K562 (cell line): ENCODE results near the gene CD36. TPM values are rescaled to one million over a fixed set of nuclear protein-coding genes. Genes with fewer than 3 reads are reported as not detected.

Experiments used
- ATAC-seq: fragments of 200-7000 bp; cut with Tn5 transposase; 3 replicates; pipeline ENCODE4 v1.9.1; 2020; ENCODE audit warnings: moderate library complexity
- BruUV-seq: library from RNA; stranded (reverse); fragments of 400-500 nt; replicated peaks from 2 replicates; lab custom pipeline; 2021; lab: Mats Ljungman, UMichigan
- CTCF ChIA-PET: fragments of 300-600 bp; formaldehyde crosslinking; extraction: SDS; loops from one replicate; lab custom pipeline; 2021; ENCODE audit warnings: low intra/inter-chr PET ratio; lab: Yijun Ruan, JAX
- POLR2A ChIA-PET: fragments of 300-600, 350-650 bp; sonication (Branson Sonifier 250); formaldehyde crosslinking; extraction: SDS; loops from one replicate; lab custom pipeline; 2021; ENCODE audit warnings: antibody characterized with exemption, inconsistent platforms; lab: Yijun Ruan, JAX
- DNase-seq, 4 experiments: peaks; one replicate each; pipeline versions ENCODE4 v3.0.0 to v3.0.0-alpha.2; 2011 to 2018; ENCODE audit warnings: low spot score in 3 of 4, mixed read lengths in 3 of 4; ENCODE audit errors: extremely low read depth in 1 of 4
- FAIRE-seq: peaks from 2 replicates; lab custom pipeline; 2011; peaks lifted over from hg19 to GRCh38; lab: Jason Lieb, UNC
- H2AFZ ChIP-seq: 2 replicates; pipeline ENCODE4 v1.6.0; 2011; ENCODE audit warnings: low read depth, low read length, control low read depth, inconsistent platforms
- H3K27ac ChIP-seq: fragments of 200-600 bp; 3 replicates; pipeline ENCODE4 v1.8.0; 2011; ENCODE audit warnings: low read depth, mild to moderate bottlenecking, control low read depth, inconsistent platforms, low read length, moderate library complexity, mixed read lengths; ENCODE audit errors: extremely low read depth
- H3K27me3 ChIP-seq, 2 experiments: fragments of 300-600 bp in 1 of 2; 2 replicates in 1 of 2; 3 replicates in 1 of 2; pipeline versions ENCODE4 v1.6.0 to v1.8.0; 2011; ENCODE audit warnings: inconsistent platforms in 2 of 2, low read length in 2 of 2, mild to moderate bottlenecking in 1 of 2, mixed read lengths in 1 of 2, moderate library complexity in 1 of 2; ENCODE audit not compliant: control insufficient read depth in 2 of 2, insufficient read depth in 2 of 2
- H3K36me3 ChIP-seq: fragments of 300-600 bp; 3 replicates; pipeline ENCODE4 v1.8.0; 2011; ENCODE audit warnings: mild to moderate bottlenecking, low read length, inconsistent platforms; ENCODE audit not compliant: control insufficient read depth, insufficient read depth
- H3K4me1 ChIP-seq, 2 experiments: fragments of 200-600 bp in 1 of 2; replicated peaks in 1 of 2; 2 replicates in 1 of 2; 3 replicates in 1 of 2; pipeline versions ENCODE4 v1.5.1 to v1.8.0; 2011; ENCODE audit warnings: inconsistent platforms in 2 of 2, low read length in 2 of 2, mild to moderate bottlenecking in 1 of 2, mixed read lengths in 1 of 2, moderate library complexity in 1 of 2; ENCODE audit not compliant: control insufficient read depth in 2 of 2, insufficient read depth in 2 of 2
- H3K4me2 ChIP-seq: 2 replicates; pipeline ENCODE4 v1.6.1; 2011; ENCODE audit warnings: low read length, control low read depth, inconsistent platforms, mixed read lengths; ENCODE audit not compliant: insufficient read depth
- H3K4me3 ChIP-seq: fragments of 200-600 bp; sonication (generic), shearing (Covaris generic); 2 replicates; pipeline ENCODE4 v1.5.1; 2016; ENCODE audit warnings: control low read depth, inconsistent platforms
- H3K79me2 ChIP-seq: fragments of 200-600 bp; 3 replicates; pipeline ENCODE4 v1.8.0; 2011; ENCODE audit warnings: low read length, inconsistent platforms; ENCODE audit not compliant: control insufficient read depth, insufficient read depth
- H3K9ac ChIP-seq, 2 experiments: 2 replicates each; pipeline versions ENCODE4 v1.6.0 to v1.6.1; 2011; ENCODE audit warnings: low read depth in 2 of 2, low read length in 2 of 2, control low read depth in 1 of 2, inconsistent platforms in 1 of 2, mild to moderate bottlenecking in 1 of 2, mixed read lengths in 1 of 2; ENCODE audit not compliant: insufficient read depth in 1 of 2
- H3K9me1 ChIP-seq: one replicate; pipeline ENCODE4 v1.6.0; 2011; ENCODE audit warnings: inconsistent platforms, mild to moderate bottlenecking, low read length, moderate library complexity; ENCODE audit not compliant: control insufficient read depth, insufficient read depth
- H3K9me3 ChIP-seq: replicated peaks from 2 replicates; pipeline ENCODE4 v1.5.1; 2011; ENCODE audit warnings: low read depth, low read length, inconsistent platforms; ENCODE audit not compliant: control insufficient read depth, insufficient read depth
- H4K20me1 ChIP-seq: replicated peaks from 2 replicates; pipeline ENCODE4 v1.6.1; 2011; ENCODE audit warnings: low read length, inconsistent platforms, mixed read lengths; ENCODE audit not compliant: control insufficient read depth, insufficient read depth
- ATF7 ChIP-seq: fragments of 450-650 bp; IDR thresholded peaks from 2 replicates; pipeline ENCODE4 v1.7.1; 2014; ENCODE audit warnings: mild to moderate bottlenecking, moderate library complexity
- CBX8 ChIP-seq: fragments of 200-600 bp; sonication (generic); IDR thresholded peaks from 2 replicates; pipeline ENCODE4 v1.6.1; 2012; ENCODE audit warnings: borderline replicate concordance, mixed run types, low read depth, mild to moderate bottlenecking, moderate library complexity, mixed read lengths, low read length, control low read depth, inconsistent platforms; ENCODE audit not compliant: poor library complexity, severe bottlenecking; ENCODE audit errors: extremely low read depth
- CEBPG ChIP-seq, 3 experiments: fragments of 200-800 bp in 1 of 3; sonication (Bioruptor generic) in 1 of 3; sonication (generic) in 1 of 3; formaldehyde crosslinking in 1 of 3; IDR thresholded peaks in 2 of 3; conservative IDR thresholded peaks in 1 of 3; 2 replicates each; pipeline versions ENCODE4 v1.6.1 to v1.8.0; 2016 to 2022; ENCODE audit warnings: missing compliant biosample characterization in 2 of 3, missing genetic modification characterization in 2 of 3, mild to moderate bottlenecking in 1 of 3, missing genetic modification reagents in 1 of 3
- E2F3 ChIP-seq: fragments of 250-450 bp; sonication (Bioruptor Pico); IDR thresholded peaks from 2 replicates; pipeline ENCODE4 v1.4.0; 2020; ENCODE audit warnings: mild to moderate bottlenecking
- ELF2 ChIP-seq: fragments of 250-450 bp; sonication (Bioruptor Pico); IDR thresholded peaks from 2 replicates; pipeline ENCODE4 v1.5.0; 2021; ENCODE audit warnings: mild to moderate bottlenecking
- ELK1 ChIP-seq: sonication (generic); formaldehyde crosslinking; IDR thresholded peaks from 2 replicates; pipeline ENCODE4 v1.8.1; 2022; ENCODE audit warnings: missing genetic modification reagents
- ERF ChIP-seq: fragments of 450-650 bp; formaldehyde crosslinking; IDR thresholded peaks from 2 replicates; pipeline ENCODE4 v1.4.0; 2020; ENCODE audit warnings: mild to moderate bottlenecking, mixed read lengths
- HBP1 ChIP-seq: fragments of 450-650 bp; formaldehyde crosslinking; IDR thresholded peaks from 2 replicates; pipeline ENCODE4 v1.4.0; 2022; ENCODE audit warnings: missing genetic modification characterization
- HDGF ChIP-seq: fragments of 450-650 bp; IDR thresholded peaks from 2 replicates; pipeline ENCODE4 v1.6.1; 2016
- HEY1 ChIP-seq: fragments of 250-450 bp; sonication (Bioruptor Pico); IDR thresholded peaks from 2 replicates; pipeline ENCODE4 v1.5.0; 2020; ENCODE audit warnings: mild to moderate bottlenecking, moderate library complexity, borderline replicate concordance
- MNT ChIP-seq, 2 experiments: fragments of 450-650 bp; conservative IDR thresholded peaks; 2 replicates each; pipeline ENCODE4 v1.6.1; 2017; ENCODE audit warnings: mild to moderate bottlenecking in 2 of 2, moderate library complexity in 2 of 2
- NR2C2 ChIP-seq, 2 experiments: fragments of 200-800 bp in 1 of 2; sonication (Bioruptor generic) in 1 of 2; sonication (generic) in 1 of 2; formaldehyde crosslinking in 1 of 2; IDR thresholded peaks; 2 replicates each; pipeline versions ENCODE4 v1.6.1 to v1.8.0; 2016 to 2022; ENCODE audit warnings: mild to moderate bottlenecking in 1 of 2, missing compliant biosample characterization in 1 of 2, missing genetic modification characterization in 1 of 2, missing genetic modification reagents in 1 of 2
- PML ChIP-seq: IDR thresholded peaks from 2 replicates; pipeline ENCODE4 v1.6.1; 2012; ENCODE audit warnings: low read length, inconsistent platforms
- POLR2H ChIP-seq: IDR thresholded peaks from 2 replicates; pipeline ENCODE4 v1.6.1; 2016; ENCODE audit warnings: missing genetic modification characterization, low read depth, mild to moderate bottlenecking, control low read depth, missing compliant biosample characterization, moderate library complexity
- RFX5 ChIP-seq: IDR thresholded peaks from 2 replicates; pipeline ENCODE4 v1.6.1; 2011; ENCODE audit warnings: low read depth, mild to moderate bottlenecking, improper control_type of control experiment, low read length
- SMARCA5 ChIP-seq: fragments of 450-650 bp; IDR thresholded peaks from 2 replicates; pipeline ENCODE4 v1.6.1; 2016
- SP2 ChIP-seq: IDR thresholded peaks from 2 replicates; pipeline ENCODE4 v1.6.1; 2011; ENCODE audit warnings: mild to moderate bottlenecking, low read depth, low read length, moderate library complexity; ENCODE audit not compliant: poor library complexity, severe bottlenecking; ENCODE audit errors: extremely low read depth
- ZBTB8A ChIP-seq: fragments of 450-650 bp; IDR thresholded peaks from 2 replicates; pipeline ENCODE4 v1.6.1; 2018; ENCODE audit warnings: mild to moderate bottlenecking, moderate library complexity; ENCODE audit not compliant: partially characterized antibody
- ZEB2 ChIP-seq: fragments of 450-650 bp; IDR thresholded peaks from 2 replicates; pipeline ENCODE4 v1.6.1; 2016
- ZNF830 ChIP-seq: fragments of 250-450 bp; sonication (Bioruptor Pico); IDR thresholded peaks from 2 replicates; pipeline ENCODE4 v1.5.0; 2021; ENCODE audit warnings: mild to moderate bottlenecking
- WGBS: fragments of 100-300 bp; shearing (Covaris generic); methylation state at CpG from one replicate; pipeline ENCODE4 v1.1.6; 2016; ENCODE audit warnings: low coverage, mixed read lengths; ENCODE audit not compliant: insufficient coverage; ENCODE audit errors: missing lambda C conversion rate; 5-methylcytosine and 5-hydroxymethylcytosine counted together
- in situ Hi-C: fragments of 300-500 bp; cut with MboI; formaldehyde crosslinking; loops from 4 replicates; pipeline ENCODE4 v1.15.0; 2018; ENCODE audit warnings: inconsistent platforms, mixed read lengths
- intact Hi-C: fragments of 100-400 bp; cut with micrococcal nuclease; formaldehyde crosslinking; loops from 2 replicates; pipeline ENCODE4 v1.14.2; 2022
- polyA plus RNA-seq, 8 experiments: library from polyadenylated mRNA; depleted of rRNA in 4 of 8; stranded (reverse) in 5 of 8; unstranded in 3 of 8; fragments of >200 nt; fragmentation: Nextera tagmentation in 2 of 8; fragmentation: Illumina TruSeq in 1 of 8; extraction: Ambion mirVana in 2 of 8; extraction: Trizol in 1 of 8; gene quantifications; 2 replicates each; pipeline versions ENCODE4 v1.2.1 to v1.2.3, GENCODE V29; 2011 to 2014; ENCODE audit warnings: inconsistent platforms in 1 of 8, missing spikeins in 1 of 8
- total RNA-seq, 7 experiments: library from RNA; depleted of rRNA in 6 of 7; stranded (reverse); fragments of >200 nt in 6 of 7; fragmentation: Illumina TruSeq in 2 of 7; extraction: Trizol in 2 of 7; gene quantifications; 2 replicates each; pipeline versions ENCODE4 v1.2.1 to v1.2.3, GENCODE V29; 2011 to 2021; ENCODE audit warnings: low replicate concordance in 1 of 7

Gene CD36
- total and polyA plus RNA-seq, 9 of the 15 experiments (the other 6 are each of a cell fraction or from before 2014, with no cell fraction given): 0.09 to 4.0 (median 0.42) TPM

GRCh38 chr7:80614851-80615271 lies 23.6 kb upstream of the CD36 start:
- H4K20me1 ChIP-seq: no peaks in the 10 kb centered on the region
- H3K4me3 ChIP-seq: no peak overlapping the region
- ChIA-PET POLR2A (no interaction called here), CTCF (no interaction called here)
- DNase-seq (no peak), FAIRE-seq (no peak), ATAC-seq (no peak)
- no peaks in the 10 kb centered on the region for H3K4me1 ChIP-seq
- no peak overlapping the region for H3K27ac ChIP-seq
- WGBS: 0% methylated on average over 5 of the region's 5 CpGs
- H3K9me3 ChIP-seq: no peaks in the 10 kb centered on the region
- H3K27me3 ChIP-seq: no peaks in the 10 kb centered on the region
- no peak overlapping the region for H3K9ac ChIP-seq
- in situ Hi-C loops (no loop called here), intact Hi-C loops (no loop called here)
- no peaks in the 10 kb centered on the region for H3K36me3 ChIP-seq
- TF ChIP-seq NR2C2 (CRISPR knock-in tag; IDR thresholded peaks at IDR 0.05) (no peak), NR2C2 (tag; IDR thresholded peaks at IDR 0.05) (no peak), CEBPG (CRISPR knock-in tag; IDR thresholded peaks at IDR 0.05) (no peak), CEBPG (tag; conservative IDR thresholded peaks at IDR 0.05 in 1 of 2, IDR thresholded peaks at IDR 0.05 in 1 of 2) (no peak), HBP1 (CRISPR knock-in tag) (no peak), ZEB2 (no peak), ATF7 (no peak), ELK1 (CRISPR knock-in tag) (no peak), HEY1 (no peak), MNT (conservative IDR thresholded peaks at IDR 0.05) (no peak), CBX8 (no peak), RFX5 (no peak), PML (no peak), SP2 (no peak), ZNF830 (CRISPR knock-in tag) (no peak), ERF (CRISPR knock-in tag) (no peak), E2F3 (CRISPR knock-in tag) (no peak), SMARCA5 (no peak), POLR2H (no peak), HDGF (no peak), ELF2 (CRISPR knock-in tag) (no peak), ZBTB8A (no peak)
- no peaks in the 10 kb centered on the region for H3K9me1 ChIP-seq
- no peak overlapping the region for H2AFZ ChIP-seq
- no peaks in the 10 kb centered on the region for H3K79me2 ChIP-seq
- H3K4me2 ChIP-seq: no peak overlapping the region
- BruUV-seq: no TSS peak
